Type B pancreatic cell (in vitro differentiated cells): ENCODE data around the gene UBE3A. TPM values are rescaled to one million over a fixed set of nuclear protein-coding genes. Genes with fewer than 3 reads are reported as not detected.

Experiments
- DNase-seq: peaks from one replicate; pipeline ENCODE4 v3.0.0; 2021; ENCODE audit warnings: mixed read lengths; ENCODE audit not compliant: unreplicated experiment; ENCODE audit errors: extremely low spot score
- H3K27ac Mint-ChIP-seq: 2 replicates; pipeline ENCODE4 v1.8.0; 2021; ENCODE audit warnings: mild to moderate bottlenecking, mixed read lengths
- H3K27me3 Mint-ChIP-seq: 2 replicates; pipeline ENCODE4 v1.8.0; 2021; ENCODE audit warnings: mixed read lengths
- H3K36me3 Mint-ChIP-seq: 2 replicates; pipeline ENCODE4 v1.8.0; 2021; ENCODE audit warnings: mixed read lengths
- H3K4me1 Mint-ChIP-seq: one replicate; pipeline ENCODE4 v1.8.0; 2021; ENCODE audit warnings: mixed read lengths; ENCODE audit not compliant: unreplicated experiment
- H3K4me3 Mint-ChIP-seq: 2 replicates; pipeline ENCODE4 v1.8.0; 2021; ENCODE audit warnings: mild to moderate bottlenecking, mixed read lengths
- H3K9me3 Mint-ChIP-seq: 2 replicates; pipeline ENCODE4 v1.8.0; 2021; ENCODE audit warnings: mixed read lengths
- CTCF ChIP-seq: fragments of 200-600 bp; sonication (generic); conservative IDR thresholded peaks from 2 replicates; pipeline ENCODE4 v1.5.0; 2021; ENCODE audit warnings: antibody characterized with exemption, mild to moderate bottlenecking
- total RNA-seq: library from RNA; stranded (reverse); gene quantifications from 2 replicates; pipeline ENCODE4 v1.2.1, GENCODE V29; 2021; ENCODE audit warnings: low replicate concordance

The UBE3A gene
- total RNA-seq, 1 donor from 2014 or later, result 89.0 TPM

GRCh38 chr15:25408428-25408827, 30.4 kb downstream of the UBE3A start:
- H3K27ac Mint-ChIP-seq, result no peak overlapping the region
- H3K36me3 Mint-ChIP-seq, result peaks cover 28% of the 10 kb centered on the region
- H3K27me3 Mint-ChIP-seq, result no peaks in the 10 kb centered on the region
- no peak for DNase-seq
- no peak overlapping the region for H3K4me3 Mint-ChIP-seq
- no peak for TF ChIP-seq CTCF
- H3K4me1 Mint-ChIP-seq, result peaks cover 14% of the 10 kb centered on the region
- H3K9me3 Mint-ChIP-seq, result no peaks in the 10 kb centered on the region

GRCh38 chr15:25407950-25408349, 30.9 kb downstream of the UBE3A start:
- Mint-ChIP-seq H3K27me3 (no peaks in the 10 kb centered on the region), H3K4me3 (no peak overlapping the region), H3K36me3 (peaks cover 28% of the 10 kb centered on the region), H3K9me3 (no peaks in the 10 kb centered on the region), H3K4me1 (peaks cover 14% of the 10 kb centered on the region), H3K27ac (no peak overlapping the region)
- TF ChIP-seq CTCF, result no peak
- DNase-seq, result no peak

- no peak for DNase-seq
- no peak for TF ChIP-seq CTCF
- Mint-ChIP-seq H3K9me3 (no peaks in the 10 kb centered on the region), H3K36me3 (peaks cover 35% of the 10 kb centered on the region), H3K4me3 (no peak overlapping the region), H3K4me1 (peaks cover 14% of the 10 kb centered on the region), H3K27me3 (no peaks in the 10 kb centered on the region), H3K27ac (no peak overlapping the region)
These were observed 32.0 kb downstream of the UBE3A start for GRCh38 chr15:25406846-25407245.

GRCh38 chr15:25406261-25406660, 32.6 kb downstream of the UBE3A start:
- no peak for DNase-seq
- Mint-ChIP-seq H3K4me1 (peaks cover 14% of the 10 kb centered on the region), H3K36me3 (peaks cover 41% of the 10 kb centered on the region), H3K27ac (no peak overlapping the region), H3K9me3 (peaks cover 2% of the 10 kb centered on the region), H3K27me3 (no peaks in the 10 kb centered on the region), H3K4me3 (no peak overlapping the region)
- no peak for TF ChIP-seq CTCF

GRCh38 chr15:25403771-25404170, 35.1 kb downstream of the UBE3A start:
- H3K4me3 Mint-ChIP-seq, result no peak overlapping the region
- H3K27me3 Mint-ChIP-seq, result no peaks in the 10 kb centered on the region
- H3K4me1 Mint-ChIP-seq, result peaks cover 5% of the 10 kb centered on the region
- peaks cover 5% of the 10 kb centered on the region for H3K9me3 Mint-ChIP-seq
- no peak for TF ChIP-seq CTCF
- DNase-seq, result no peak
- no peak overlapping the region for H3K27ac Mint-ChIP-seq
- peaks cover 56% of the 10 kb centered on the region for H3K36me3 Mint-ChIP-seq

GRCh38 chr15:25402342-25402741, 36.5 kb downstream of the UBE3A start:
- Mint-ChIP-seq H3K27me3 (no peaks in the 10 kb centered on the region), H3K4me3 (no peak overlapping the region), H3K27ac (no peak overlapping the region), H3K9me3 (peaks cover 5% of the 10 kb centered on the region), H3K36me3 (peaks cover 67% of the 10 kb centered on the region), H3K4me1 (peaks cover 10% of the 10 kb centered on the region)
- no peak for DNase-seq
- TF ChIP-seq CTCF, result no peak
